Bone marrow (tissue), 2 donors: ENCODE results near the gene RABL6.
"Not testable (repeated sequence)": the region's sequence is repeated elsewhere in the genome, so short reads cannot be mapped to it uniquely, and the experiment has no call there.

Source experiments
- DNase-seq, 2 donors: peaks; one replicate each; lab custom pipeline; 2025; lab: John Stamatoyannopoulos, UW

Gene RABL6

DNA sequence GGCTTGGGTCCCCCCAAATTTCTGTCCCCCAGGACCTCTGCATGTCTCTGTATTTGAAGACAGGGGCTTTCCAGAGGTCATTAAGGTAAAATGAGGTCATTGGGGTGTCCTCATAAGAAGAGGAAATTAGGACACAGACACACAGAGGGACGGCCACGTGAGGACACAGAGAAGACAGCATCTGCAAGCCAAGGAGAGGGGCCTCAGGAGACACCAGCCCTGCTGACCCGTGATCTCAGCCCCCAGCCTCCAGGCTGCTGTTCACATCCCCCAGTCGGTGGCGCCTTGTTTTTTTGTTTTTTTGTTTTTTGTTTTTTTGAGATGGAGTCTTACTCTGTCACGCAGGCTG, 12.8 kb upstream of the RABL6 start:
- DNase-seq: no peak

DNA sequence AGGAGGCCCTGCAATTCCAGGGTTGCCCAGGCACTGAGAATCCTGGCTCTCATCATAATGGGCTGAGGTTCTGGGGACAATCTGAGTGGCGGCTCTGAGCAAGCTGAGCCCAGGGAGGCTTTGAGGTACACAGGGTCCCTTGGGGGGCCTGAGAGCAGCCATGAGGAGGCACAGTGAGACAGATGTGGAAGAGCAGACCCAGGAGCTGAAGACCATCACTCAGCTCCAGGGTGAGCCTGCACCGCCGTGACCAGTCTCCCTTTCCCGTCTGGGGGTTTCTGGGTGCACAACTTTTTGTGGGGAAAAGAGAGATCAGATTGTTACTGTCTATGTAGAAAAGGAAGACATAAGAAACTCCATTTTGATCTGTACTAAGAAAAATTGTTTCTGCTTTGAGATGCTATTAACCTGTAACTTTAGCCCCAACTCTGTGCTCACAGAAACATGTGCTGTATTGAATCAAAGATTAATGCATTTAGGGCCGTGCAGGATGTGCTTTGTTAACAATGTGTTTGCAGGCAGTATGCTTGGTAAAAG, 11.4 kb upstream of the RABL6 start, which contains the start of gene CCDC183:
TSS of gene CCDC183 (plus strand) at position 101 of the 537 bp plus-strand sequence. CDS start at position 161, 60 bp downstream.
- no peak for DNase-seq

DNA sequence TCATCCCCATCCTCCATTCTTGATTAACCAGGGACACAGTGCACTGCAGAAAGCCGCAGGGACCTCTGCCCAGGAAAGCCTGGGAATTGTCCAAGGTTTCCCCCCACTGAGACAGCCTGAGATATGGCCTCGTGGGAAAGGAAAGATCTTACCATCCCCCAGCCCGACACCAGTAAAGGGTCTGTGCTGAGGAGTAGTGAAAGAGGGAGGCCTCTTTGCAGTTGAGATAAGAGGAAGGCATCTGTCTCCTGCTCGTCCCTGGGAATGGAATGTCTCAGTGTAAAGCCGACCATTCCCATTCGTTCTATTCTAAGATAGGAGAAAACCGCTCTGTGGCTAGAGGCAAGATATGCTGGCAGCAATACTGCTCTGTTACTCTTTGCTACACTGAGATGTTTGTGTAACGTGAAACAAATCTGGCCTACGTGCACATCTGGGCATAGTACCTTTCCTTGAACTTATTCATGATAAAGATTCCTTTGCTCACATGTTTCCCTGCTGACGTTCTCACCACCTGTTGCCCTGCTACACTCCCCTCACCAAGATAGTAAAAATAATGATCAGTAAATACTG, 10.9 kb upstream of the RABL6 start:
- not testable (repeated sequence) for DNase-seq

DNA sequence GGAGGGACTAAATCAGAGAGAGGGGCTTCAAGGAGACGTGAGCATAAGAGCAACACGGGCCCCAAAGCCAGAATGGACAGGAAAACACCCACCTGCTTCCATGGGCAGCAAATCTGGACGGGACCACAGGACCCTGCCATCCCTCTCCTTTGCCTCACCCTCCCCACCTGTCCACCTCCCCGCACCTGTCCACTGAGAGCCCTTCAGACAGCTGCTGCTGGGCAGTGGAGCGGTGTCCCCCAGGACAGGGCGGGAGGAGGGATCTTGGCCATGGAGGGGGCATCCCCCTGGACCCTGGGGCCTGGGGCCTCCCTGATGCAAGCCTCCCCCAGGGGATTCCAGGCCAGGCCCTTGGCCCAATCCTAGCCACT, 9.1 kb upstream of the RABL6 start:
- no peak for DNase-seq

DNA sequence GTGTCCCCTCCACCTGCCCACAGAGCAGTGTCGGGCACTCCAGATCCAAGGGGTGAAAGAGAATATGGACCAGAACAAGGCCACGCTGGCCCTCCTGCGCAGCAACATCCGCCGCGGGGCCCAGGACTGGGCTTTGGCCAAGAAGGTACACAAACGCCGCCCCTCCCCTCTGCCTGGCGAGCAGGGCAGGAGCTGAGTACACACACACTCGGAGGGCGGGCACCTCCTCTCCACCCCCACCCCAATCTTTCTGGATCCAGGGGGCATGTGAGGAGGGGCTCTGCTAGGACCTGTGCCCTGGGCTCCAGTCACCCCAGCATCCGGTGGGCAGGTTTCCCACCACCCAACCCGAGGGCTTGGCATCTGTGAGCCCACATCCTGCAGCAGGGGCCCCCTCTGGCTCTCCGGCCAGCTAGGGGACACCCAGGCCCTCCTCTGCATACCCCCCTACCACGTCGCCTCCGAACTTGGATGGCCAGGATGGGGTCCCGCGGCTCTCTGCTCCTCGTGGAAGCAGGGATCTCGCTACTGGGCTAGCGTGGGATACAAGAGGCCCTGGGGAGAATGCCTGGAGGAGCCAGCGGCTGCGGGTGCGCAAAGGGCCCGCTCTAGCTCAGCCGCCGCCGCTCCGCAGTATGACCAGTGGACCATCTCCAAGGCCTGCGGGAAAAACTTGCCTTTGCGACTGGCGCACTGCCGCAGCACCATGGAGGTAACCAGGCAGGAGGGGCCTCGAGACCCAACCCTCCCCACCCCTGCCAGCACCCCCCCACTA, 8.5 kb upstream of the RABL6 start:
- no peak for DNase-seq

DNA sequence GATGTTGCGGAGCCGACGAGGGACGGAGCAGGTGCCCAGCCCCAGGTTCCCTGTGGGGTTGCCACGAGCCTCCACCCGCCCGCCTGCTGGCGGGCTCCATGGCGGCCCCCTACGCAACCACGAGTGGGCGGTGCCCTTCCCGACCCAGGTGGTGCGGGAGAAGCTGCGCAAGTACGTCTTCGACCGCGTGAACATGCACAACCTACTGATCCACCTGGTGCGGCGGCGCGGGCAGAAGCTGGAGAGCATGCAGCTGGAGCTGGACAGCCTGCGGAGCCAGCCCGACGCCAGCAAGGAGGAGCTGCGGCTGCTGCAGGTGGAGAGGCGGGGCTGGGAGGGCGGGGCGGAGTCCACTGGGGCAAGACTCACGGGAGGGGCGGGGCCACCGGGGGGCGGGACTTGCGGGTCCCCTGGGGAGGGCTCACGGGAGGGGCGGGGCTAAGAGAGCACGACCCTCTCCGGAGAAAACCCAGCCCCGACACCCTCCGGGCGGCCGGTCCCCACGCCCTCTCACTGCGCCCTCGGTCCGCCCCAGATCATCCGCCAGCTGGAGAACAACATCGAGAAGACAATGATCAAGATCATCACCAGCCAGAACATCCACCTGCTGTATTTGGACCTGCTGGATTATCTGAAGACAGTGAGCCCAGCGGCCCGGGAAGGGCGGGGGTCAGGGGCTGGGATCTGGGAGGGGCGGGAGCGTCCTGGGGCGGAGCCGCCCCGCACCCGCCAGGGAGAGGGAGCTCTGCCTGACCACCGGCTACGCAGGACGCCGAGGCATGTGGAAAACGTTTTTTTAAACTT, 7.7 kb upstream of the RABL6 start:
- peak in 1 of 2 donors; percentile 12 for DNase-seq

DNA sequence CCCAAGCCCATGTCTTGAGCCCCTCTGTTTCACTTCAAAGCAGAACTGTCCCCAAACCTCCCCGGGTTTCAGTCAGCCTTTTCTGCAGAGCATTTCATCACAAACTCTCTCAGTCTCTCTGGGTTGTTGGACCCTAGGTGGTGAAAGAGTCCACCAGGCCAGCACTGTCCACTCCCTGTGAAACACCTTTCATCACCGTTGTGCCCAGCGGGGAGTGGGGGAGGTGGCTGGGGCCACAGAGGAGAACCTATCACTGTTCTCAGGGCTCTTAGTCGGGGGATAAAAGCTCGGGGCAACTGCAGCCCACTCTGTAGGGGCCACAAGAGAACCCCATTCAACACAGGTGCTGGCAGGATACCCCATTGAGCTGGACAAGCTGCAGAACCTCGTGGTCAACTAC, 5.4 kb upstream of the RABL6 start:
- DNase-seq: no peak

DNA sequence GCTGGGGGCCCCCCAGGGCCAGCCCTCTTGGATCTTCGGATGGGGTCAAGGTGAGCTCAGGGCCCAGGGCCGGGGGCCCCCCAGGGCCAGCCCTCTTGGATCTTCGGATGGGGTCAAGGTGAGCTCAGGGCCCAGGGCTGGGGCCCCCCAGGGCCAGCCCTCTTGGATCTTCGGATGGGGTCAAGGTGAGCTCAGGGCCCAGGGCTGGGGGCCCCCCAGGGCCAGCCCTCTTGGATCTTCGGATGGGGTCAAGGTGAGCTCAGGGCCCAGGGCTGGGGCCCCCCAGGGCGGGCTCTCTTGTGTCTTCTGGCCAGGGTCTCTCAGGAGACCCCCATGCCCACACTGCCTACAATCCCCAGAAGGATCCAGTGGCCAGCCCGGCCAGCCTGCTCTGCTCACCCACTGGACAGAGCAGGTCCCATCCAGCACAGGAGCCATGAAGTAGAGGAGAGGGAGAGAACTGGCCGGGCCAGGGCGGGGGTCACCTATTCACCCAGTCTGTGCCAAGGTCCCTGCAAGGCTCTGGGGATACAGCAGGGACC, 4.7 kb upstream of the RABL6 start:
- DNase-seq: not testable (repeated sequence)

DNA sequence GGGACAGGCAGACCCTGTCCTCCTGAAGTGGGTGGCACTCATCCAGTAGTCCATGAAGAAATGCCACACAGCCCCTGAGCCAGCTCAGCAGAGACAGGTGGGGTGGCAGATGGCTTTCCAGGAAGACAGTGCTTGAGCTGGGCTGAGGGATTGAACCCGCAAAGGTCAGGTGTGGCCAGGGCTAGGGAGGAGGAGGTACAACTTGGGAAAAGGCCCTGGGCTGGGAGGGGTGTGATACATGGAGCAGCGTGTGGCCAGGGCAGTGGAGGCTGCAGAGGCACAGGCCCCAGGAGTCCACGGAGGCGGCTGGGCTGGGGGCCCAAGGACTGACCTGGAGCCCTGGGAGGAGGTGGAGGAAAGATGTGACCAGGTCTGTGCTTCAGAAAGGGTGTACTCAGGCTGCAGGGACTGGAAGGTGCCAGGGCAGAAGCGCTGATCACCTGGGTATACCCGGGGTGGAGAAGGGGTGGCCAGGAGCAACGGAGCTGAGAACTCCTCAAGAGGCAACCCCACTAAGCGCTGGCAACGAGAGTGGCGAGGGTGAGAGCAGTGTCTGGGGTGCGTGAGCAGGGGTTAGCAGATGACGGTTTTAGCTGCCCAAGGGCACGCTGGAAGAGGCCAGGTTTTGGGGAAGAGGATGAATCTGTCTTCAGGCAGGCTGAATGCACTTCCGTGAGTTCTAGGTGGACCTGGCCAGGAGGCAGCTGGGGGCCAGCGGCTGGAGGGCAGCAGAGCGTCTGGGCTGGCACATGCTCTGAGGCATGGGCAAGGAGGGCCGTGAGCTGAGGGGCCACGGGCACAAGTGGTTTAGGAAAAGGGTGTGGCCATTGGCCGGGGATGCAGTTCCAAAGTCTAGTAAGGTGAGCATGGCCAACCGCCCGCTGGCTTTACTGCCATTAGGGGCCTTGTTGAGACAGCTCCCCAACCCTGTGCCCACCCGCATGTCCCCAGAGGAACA, 3.9 kb upstream of the RABL6 start:
- DNase-seq: no peak

DNA sequence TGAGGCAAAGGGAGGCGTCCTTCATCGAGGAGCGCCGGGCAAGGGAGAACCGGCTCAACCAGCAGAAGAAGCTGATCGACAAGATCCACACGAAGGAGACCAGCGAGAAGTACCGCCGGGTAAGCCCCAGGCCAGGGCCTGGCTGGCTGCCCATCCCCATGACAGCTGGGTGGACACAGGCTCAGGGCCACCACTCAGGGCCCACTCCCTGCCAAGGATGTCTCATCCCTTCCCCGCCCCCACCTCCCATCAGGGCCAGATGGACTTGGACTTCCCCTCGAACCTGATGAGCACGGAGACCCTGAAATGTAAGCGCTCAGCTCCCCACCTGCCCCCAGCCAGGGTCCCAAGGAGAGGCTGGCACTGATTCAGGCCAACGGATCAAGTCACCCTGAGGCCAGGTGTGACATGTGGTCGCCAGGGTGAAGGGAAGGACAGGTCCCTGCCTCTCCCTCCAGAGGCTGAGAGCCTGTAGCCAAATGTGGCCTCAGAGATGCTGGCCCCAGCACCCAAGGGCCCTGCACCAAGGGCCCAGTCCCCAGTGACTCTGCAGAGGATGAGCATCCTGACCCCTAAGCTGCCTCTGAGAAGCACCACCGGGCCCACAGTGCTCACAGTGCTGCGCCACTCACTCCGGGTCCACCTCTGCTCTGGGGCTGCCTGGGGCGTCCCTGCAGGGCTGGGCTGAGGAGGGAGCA, 3.1 kb upstream of the RABL6 start:
- no peak for DNase-seq

DNA sequence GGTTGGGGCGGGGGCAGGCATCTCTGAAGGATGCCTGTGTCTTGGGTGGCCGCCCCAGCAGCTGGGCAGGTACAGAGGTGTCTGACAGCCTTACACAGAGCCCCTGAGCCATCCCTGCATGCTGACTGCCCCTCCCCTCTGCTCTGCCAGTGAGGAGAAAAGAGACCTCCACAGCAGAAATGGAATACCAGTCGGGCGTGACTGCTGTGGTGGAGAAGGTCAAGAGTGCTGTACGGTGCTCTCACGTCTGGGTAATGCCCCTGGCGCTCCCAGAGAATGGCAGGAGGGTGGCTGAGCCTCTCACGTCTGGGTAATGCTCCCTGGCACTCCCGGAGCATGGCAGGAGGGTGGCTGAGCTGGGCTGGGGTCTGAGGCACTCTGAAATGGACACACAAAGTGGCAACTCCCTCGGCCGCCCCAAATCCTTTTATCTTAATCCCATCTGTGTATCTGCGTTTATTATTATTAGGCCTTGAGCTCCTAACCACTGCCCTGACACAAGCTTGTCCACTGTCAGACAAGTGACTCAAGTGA, 2.5 kb upstream of the RABL6 start:
- DNase-seq: no peak

DNA sequence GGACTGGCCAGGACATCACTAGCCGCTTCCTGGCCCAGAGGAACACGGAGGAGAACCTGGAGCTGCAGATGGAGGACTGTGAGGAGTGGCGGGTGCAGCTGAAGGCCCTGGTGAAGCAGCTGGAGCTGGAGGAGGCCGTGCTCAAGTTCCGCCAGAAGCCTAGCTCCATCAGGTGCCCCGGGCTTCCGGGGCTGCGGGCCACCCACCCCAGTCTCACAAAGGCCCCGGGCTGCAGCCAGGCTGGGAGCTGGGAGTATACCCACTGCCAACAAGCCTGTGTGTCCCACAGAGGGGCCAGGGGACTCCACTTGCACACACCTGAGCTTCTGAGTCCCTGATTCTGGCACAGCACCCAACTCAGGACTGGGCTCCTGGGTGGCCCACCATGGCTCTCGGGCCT, 1.7 kb upstream of the RABL6 start:
- no peak for DNase-seq

DNA sequence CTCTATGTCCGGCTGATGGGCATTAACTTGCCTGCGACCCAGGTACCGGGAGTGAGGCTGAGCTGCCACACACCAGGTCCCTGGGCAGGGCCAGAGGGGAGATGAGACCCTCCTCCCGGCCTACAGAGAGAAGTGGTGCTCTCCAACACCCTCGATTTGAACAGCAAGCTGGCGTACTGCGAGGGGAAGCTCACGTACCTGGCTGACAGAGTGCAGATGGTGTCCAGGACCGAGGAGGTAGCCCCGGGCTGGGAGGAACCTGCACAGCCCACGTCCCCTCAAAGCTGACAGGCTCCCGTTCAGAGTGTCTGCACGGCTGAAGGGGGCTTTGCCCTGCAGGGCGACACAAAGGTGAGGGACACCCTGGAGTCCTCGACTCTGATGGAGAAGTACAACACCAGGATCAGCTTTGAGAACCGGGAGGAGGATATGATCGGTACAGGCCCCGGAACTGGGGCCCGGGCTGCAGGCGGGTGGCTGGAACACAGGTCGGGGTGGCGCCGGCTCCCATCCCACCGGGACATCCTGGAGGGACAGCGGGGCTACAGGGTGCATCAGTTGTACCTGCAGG, 1.0 kb upstream of the RABL6 start:
- DNase-seq: no peak

DNA sequence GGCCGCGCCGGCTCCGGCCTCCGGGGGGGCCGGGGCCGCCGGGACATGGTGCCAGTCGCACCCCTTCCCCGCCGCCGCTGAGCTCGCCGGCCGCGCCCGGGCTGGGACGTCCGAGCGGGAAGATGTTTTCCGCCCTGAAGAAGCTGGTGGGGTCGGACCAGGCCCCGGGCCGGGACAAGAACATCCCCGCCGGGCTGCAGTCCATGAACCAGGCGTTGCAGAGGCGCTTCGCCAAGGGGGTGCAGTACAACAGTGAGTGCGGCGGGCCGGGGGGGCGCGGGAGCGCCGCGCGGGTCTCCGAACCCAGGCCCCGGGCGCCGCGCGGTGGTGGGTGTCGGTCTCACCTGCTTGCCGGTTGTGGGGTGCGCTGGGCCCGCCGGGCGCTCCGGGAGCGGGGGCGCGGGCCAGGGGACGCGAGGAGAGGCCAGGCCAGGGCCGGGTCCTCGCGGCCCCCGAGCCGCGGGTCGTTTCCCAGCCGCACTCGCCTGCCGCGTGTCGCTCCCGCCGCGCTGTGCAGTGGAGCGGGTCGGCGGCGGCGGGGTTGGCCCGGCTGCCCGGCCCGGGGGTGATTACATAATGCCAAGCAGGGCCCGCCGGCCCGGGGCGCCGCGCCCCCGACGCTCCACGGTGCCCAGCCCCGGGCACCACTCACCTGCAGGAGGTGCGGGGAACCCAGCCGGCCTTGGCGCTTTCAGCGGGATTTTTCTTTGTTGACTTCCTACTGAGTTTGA, 492 bp downstream of the RABL6 start:
- peak in 1 of 2 donors; percentile 44 for DNase-seq

DNA sequence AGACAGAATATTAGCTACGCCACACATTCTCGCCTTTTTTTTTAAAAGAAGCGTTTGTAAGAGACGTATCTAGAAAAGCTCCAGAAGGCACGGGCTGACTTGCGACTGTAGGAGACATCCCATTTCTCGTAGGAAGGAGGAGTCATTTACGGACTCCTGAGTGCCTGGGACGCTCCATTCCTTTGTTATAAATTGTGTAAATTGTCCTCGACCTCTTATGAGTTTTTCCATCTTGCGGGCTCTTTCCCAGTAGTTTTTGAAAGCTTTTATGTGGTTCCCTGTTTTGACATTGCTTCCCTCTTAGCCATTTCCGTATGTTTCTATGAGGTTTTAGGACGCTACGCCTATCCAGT, 1.0 kb downstream of the RABL6 start:
- DNase-seq: no peak

DNA sequence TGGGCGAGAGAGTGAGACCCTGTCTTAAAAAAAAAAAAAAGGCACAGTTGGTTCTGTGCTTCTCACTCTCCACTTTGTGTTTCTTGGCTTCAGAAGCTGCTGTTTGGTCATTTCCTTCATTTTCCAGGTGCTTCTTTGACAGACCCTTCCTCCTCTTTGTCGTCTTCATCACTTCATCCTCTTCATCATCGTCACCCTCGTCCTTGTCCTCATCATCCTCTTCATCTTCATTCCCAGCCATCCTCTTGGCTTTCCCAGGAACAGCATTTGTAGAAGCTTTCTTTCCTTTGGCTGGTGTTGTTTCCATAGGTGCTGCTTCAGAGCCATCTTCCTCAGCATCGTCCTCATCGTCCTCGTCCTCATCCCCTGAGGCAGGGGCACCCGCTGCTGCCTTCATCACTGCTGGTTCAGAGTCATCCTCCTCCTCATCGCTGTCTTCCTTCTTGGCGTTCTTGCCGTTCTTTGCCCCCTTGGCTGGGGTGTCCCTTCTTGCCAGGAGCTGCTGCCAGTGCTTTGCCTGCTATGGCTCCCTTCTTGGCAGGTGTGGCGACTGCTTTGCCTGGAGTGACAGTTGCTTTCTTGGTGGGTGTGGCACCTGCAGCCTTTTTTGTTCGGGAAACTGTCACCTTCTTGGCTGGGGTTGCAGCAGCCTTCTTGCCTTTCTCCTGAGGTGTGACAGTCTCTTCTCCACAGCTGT, 7.1 kb downstream of the RABL6 start:
- no peak for DNase-seq

DNA sequence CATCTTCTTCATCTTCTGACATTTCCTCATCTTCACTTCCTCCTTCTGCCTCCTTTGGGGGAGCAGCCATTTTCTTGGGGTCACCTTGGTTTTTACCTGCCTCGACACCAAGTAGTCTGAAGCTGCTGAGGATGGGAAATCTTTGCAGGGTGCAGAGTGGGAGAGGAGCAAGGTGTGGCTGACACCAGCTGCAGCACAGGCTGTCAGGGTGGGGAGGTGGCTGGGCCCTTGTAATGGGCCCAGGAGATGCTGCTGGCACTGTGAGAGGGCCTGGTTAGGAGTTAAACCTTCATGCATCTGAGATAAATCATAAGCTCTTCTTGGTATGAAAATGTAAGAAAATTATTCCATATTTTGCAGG, 7.7 kb downstream of the RABL6 start:
- DNase-seq: no peak

DNA sequence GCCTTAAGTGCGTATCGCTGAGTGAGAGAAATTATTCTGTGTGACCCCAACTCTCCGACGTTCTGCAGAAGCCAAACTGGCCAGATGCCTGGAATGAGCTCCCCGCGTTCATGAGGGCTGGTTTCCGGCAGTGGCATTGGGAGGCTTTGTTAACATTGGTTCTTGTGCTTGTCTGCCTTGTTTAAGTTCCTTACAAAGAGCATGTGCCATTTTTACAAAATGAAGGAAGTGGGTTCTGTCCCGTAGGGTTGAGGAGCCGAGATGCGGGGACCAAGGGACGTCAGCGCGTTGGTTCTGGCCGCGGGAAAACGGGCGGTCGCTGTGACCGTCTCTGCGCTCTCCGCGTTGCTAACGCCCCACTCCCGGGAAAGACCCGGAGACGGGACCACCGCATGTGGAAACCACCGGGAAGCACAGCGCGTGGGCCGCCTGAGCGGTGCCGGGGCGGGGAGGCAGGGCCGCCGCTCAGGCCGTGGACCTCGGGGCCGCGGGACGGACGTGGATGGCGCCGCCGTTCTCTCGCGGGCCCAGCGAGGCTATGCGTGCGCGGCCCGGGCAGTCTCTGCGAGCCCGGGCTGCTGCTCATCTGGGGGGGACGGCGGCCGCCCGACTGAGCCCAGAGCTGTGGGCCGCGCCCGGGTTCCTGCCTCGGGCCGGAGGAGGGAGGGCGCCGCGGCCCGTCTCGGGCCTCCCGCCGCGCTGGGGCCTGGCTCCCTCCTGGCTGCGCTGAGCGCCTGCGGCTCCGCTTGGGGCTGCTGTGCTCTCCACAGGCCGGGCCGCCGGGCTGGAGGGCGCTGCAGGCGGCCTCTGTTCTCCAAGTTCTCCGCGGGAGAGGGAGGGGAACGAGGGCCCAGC, 13.4 kb downstream of the RABL6 start:
- DNase-seq: no peak
